Thoracic aorta (tissue), 2 donors: ENCODE measurements around the gene B3GALT4. TPM values are rescaled to one million over a fixed set of nuclear protein-coding genes. Genes with fewer than 3 reads are reported as not detected.
"Not testable (repeated sequence)": the region's sequence is repeated elsewhere in the genome, so short reads cannot be mapped to it uniquely, and the experiment has no call there.

Experiments used
- ATAC-seq: fragments of 150-250 bp; one replicate; pipeline ENCODE4 v1.8.0; 2017; ENCODE audit warnings: low read depth; ENCODE audit not compliant: insufficient number of reproducible peaks, low FRiP score
- DNase-seq: peaks from one replicate; pipeline ENCODE4 v3.0.0-alpha.2; 2020; ENCODE audit warnings: low spot score
- H3K27ac ChIP-seq, 2 donors: fragments of 200-600 bp; sonication (generic); 1 replicate in 1 of 2; 2 replicates in 1 of 2; pipeline ENCODE4 v1.5.1; 2016; ENCODE audit warnings: mild to moderate bottlenecking in 2 of 2, moderate library complexity in 2 of 2
- H3K27me3 ChIP-seq: fragments of 200-600 bp; sonication (generic); replicated peaks from 2 replicates; pipeline ENCODE4 v1.6.0; 2016; ENCODE audit warnings: mild to moderate bottlenecking; ENCODE audit not compliant: insufficient read depth
- H3K36me3 ChIP-seq: fragments of 200-600 bp; sonication (generic); one replicate; pipeline ENCODE4 v1.5.1; 2016
- H3K4me1 ChIP-seq, 2 donors: fragments of 200-600 bp; sonication (generic); 1 replicate in 1 of 2; 2 replicates in 1 of 2; pipeline versions ENCODE4 v1.5.1 to v1.6.0; 2016; ENCODE audit warnings: low read depth in 2 of 2, mild to moderate bottlenecking in 1 of 2; ENCODE audit not compliant: control insufficient read depth in 1 of 2
- H3K4me3 ChIP-seq: fragments of 200-600 bp; sonication (generic); 2 replicates; pipeline ENCODE4 v1.5.1; 2016; ENCODE audit warnings: mild to moderate bottlenecking
- H3K9me3 ChIP-seq: fragments of 200-600 bp; sonication (generic); 2 replicates; pipeline ENCODE4 v1.5.1; 2016
- CTCF ChIP-seq: fragments of 200-600 bp; sonication (generic); IDR thresholded peaks from one replicate; pipeline ENCODE4 v1.5.1; 2019; ENCODE audit warnings: antibody characterized with exemption
- total RNA-seq, 2 donors: library from RNA; depleted of rRNA; stranded (reverse); fragments of >200 nt; gene quantifications; one replicate each; pipeline versions ENCODE4 v1.1.0 to v1.2.3, GENCODE V29; 2016

The B3GALT4 gene
- total RNA-seq, 2 donors from 2014 or later, result 18.1 to 27.3 TPM

DNA sequence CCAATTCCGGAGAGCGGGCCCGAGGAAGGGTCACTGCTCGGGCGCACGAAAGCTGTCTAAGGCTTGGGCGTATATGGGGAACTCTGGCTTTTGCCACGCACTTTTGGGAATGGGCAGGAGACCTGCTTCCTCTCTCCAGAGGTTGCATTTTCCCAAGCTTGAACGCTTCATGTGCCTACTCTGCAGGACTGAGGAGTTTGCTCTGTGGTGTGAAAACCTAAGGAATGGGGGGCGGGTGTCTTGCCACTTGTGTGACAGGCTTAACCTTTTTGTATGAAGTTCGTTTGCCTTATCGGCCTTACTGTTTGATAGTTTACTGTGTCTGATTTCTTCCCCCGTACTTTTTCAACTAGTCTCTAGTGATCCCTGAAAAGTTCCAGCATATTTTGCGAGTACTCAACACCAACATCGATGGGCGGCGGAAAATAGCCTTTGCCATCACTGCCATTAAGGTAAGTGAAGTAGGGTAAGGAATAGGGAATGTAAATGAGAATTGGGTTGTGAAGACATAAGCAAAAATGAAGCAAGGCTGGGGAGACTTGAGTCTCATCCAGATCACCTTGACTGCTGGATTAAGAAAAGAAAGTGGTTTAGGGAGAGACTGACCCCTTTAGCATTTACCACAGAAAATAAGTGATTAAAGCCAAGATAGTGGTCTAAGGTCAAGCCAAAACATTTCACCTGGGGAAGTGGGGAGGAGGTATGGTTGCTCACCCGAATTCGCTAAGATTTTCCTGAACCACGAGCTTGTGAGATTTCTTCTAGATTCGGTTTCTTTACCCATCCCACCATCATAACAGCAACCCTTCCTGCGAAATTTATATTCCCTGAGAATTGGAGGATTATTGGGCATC lies 4.4 kb upstream of the B3GALT4 start:
- no peak for ATAC-seq
- Histone ChIP-seq H3K4me3 (peak overlapping the region; percentile 89), H3K4me1 (peaks cover 27 to 53% of the 10 kb centered on the region in 2 donors), H3K9me3 (no peaks in the 10 kb centered on the region), H3K36me3 (peaks cover 20% of the 10 kb centered on the region), H3K27me3 (no peaks in the 10 kb centered on the region), H3K27ac (peak overlapping the region; percentile 94 to 96)
- no peak for TF ChIP-seq CTCF
- DNase-seq, result no peak

DNA sequence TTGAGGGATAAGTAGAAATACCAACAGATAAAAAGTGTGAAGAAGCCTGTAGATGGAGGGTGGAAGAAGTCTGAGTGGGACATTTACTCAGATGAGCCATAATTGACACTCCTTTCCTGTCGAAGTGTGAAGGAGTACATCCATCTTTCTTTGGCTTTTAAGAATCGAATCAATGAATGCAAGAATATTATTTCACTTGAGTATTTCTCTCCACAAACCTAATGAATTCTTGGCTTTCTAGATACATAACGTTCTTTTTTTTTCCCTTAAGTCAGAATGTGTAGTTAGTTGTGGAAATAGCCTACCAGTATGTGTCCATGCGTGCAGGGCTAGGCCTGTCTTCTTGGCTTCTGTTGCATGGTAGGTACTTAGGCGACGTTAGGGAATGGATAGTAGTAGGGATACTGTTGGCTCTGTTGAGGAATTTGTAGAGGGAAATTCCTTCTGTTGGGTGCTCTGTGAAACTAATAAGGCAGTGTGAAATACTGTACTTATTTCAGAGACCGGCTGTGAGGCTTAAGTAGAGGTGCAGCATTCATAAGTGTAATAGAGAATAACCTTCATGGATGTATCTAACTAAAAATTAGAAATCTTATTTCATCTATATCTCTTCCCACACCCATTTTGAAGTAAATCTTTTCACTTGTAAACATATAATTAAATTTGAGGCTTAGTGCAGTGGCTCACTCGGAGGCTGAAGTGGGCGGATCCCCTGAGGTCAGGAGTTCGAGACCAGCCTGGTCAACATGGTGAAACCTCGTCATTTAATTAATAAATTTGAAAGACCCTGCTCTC lies 3.6 kb upstream of the B3GALT4 start:
- H3K9me3 ChIP-seq, result no peaks in the 10 kb centered on the region
- H3K4me1 ChIP-seq, result peaks cover 27 to 58% of the 10 kb centered on the region in 2 donors
- no peaks in the 10 kb centered on the region for H3K27me3 ChIP-seq
- H3K4me3 ChIP-seq, result peak overlapping the region; percentile 89
- H3K36me3 ChIP-seq, result peaks cover 12% of the 10 kb centered on the region
- ATAC-seq, result no peak
- no peak for TF ChIP-seq CTCF
- H3K27ac ChIP-seq, result peak overlapping the region in 1 of 2 donors; percentile 94
- DNase-seq, result no peak

- Histone ChIP-seq H3K4me3 (no peak overlapping the region), H3K27ac (no peak overlapping the region), H3K27me3 (no peaks in the 10 kb centered on the region), H3K36me3 (peaks cover 10% of the 10 kb centered on the region), H3K9me3 (no peaks in the 10 kb centered on the region), H3K4me1 (peaks cover 27 to 63% of the 10 kb centered on the region in 2 donors)
- no peak for TF ChIP-seq CTCF
- no peak for ATAC-seq
- DNase-seq, result no peak
These were observed 2.7 kb upstream of the B3GALT4 start for GRCh38 chr6:33273924-33274902.

DNA sequence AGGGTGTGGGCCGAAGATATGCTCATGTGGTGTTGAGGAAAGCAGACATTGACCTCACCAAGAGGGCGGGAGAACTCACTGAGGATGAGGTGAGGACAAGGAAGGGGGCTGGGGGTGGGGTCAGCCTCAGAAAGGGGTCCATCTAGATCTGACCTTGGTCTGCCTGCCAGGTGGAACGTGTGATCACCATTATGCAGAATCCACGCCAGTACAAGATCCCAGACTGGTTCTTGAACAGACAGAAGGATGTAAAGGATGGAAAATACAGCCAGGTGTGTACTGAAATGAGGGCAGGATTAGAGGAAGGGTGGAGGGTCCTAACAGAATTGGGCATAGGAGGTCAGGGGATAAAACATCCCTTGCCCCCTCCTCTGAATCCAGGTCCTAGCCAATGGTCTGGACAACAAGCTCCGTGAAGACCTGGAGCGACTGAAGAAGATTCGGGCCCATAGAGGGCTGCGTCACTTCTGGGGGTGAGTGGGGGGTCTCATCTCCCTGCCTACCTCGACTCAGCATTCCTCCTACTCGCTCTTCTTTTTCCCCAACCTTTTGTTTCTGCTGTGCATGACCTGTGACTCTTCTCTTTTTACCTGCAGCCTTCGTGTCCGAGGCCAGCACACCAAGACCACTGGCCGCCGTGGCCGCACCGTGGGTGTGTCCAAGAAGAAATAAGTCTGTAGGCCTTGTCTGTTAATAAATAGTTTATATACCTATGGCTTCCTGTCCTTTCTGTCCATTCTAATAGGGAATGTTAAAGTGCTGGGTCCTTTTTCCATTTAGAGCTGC lies 935 bp upstream of the B3GALT4 start:
- not testable (repeated sequence) for H3K9me3 ChIP-seq, DNase-seq, H3K27me3 ChIP-seq, ATAC-seq, H3K36me3 ChIP-seq
- peak overlapping the region; percentile 86 for H3K4me3 ChIP-seq
- H3K27ac ChIP-seq, result peak overlapping the region; percentile 88 to 95
- H3K4me1 ChIP-seq, result peaks cover 27 to 53% of the 10 kb centered on the region in 2 donors

- peaks cover 10% of the 10 kb centered on the region for H3K36me3 ChIP-seq
- H3K9me3 ChIP-seq, result no peaks in the 10 kb centered on the region
- H3K27me3 ChIP-seq, result no peaks in the 10 kb centered on the region
- ATAC-seq (no peak), DNase-seq (no peak)
- H3K4me1 ChIP-seq, result peaks cover 27 to 52% of the 10 kb centered on the region in 2 donors
- peak overlapping the region; percentile 88 to 95 for H3K27ac ChIP-seq
- peak overlapping the region; percentile 86 for H3K4me3 ChIP-seq
- no peak for TF ChIP-seq CTCF
These were observed 401 bp upstream of the B3GALT4 start for GRCh38 chr6:33276581-33276863.
